ENCODE data around the gene TRIM44. TPM values are rescaled to one million over a fixed set of nuclear protein-coding genes. Genes with fewer than 3 reads are reported as not detected.

Gene TRIM44
- 19.7 and 21.6 TPM in 2 replicates for total RNA-seq

GRCh38 chr11:35662649-35663407 lies at the start of gene TRIM44:
TRIM44 (plus strand) TSS chr11:35662775; CDS start chr11:35663112, 337 bp downstream.

GRCh38 chr11:35617687-35618496 lies 44.7 kb upstream of the TRIM44 start, which contains the start of gene FJX1:
FJX1 (plus strand) TSS chr11:35618460; CDS start chr11:35618637, 177 bp downstream.

Other genes starting within 250 kb of the TRIM44 start
- 0.17 and 2.0 TPM in 2 replicates for gene SLC1A2, start 243.2 kb upstream of the TRIM44 start, total RNA-seq
- 40.8 and 219 TPM in 2 replicates for gene PAMR1, start 137.2 kb upstream of the TRIM44 start, total RNA-seq
- gene FJX1, start 44.3 kb upstream of the TRIM44 start, total RNA-seq: 16.3 and 44.0 TPM in 2 replicates